ENCODE data around the gene MRPL52. TPM values are rescaled to one million over a fixed set of nuclear protein-coding genes. Genes with fewer than 3 reads are reported as not detected.
A peak's percentile ranks its signal among the peaks of the same experiment; 100 is the strongest.

The MRPL52 gene
- total RNA-seq, 2 donors from 2014 or later, result 192 to 204 TPM

GRCh38 chr14:22812744-22813143 is 16.9 kb upstream of the MRPL52 start:
- Histone ChIP-seq H3K9ac (ENCODE audit: extremely low read depth, low read length, poor library complexity, severe bottlenecking) (no peak overlapping the region), H3K4me1 (ENCODE audit: control insufficient read depth, insufficient read depth, low read length) (peaks cover 3% of the 10 kb centered on the region), H3K27me3 (ENCODE audit: control insufficient read depth, insufficient read depth, low read length, poor library complexity, severe bottlenecking) (no peaks in the 10 kb centered on the region), H3K36me3 (ENCODE audit: control insufficient read depth, insufficient read depth, low read length) (no peaks in the 10 kb centered on the region), H3K4me3 (ENCODE audit: low read length) (no peak overlapping the region), H3K27ac (ENCODE audit: low read depth, low read length) (no peak overlapping the region), H3K9me3 (ENCODE audit: control insufficient read depth, low read length) (no peaks in the 10 kb centered on the region)
- 89 to 100% methylated on average over 1 to 4 of the region's 4 CpGs for WGBS, 2 experiments (ENCODE audit: insufficient coverage in 1 of 2, insufficient read length in 1 of 2)
- Mint-ChIP-seq H3K4me1 (peaks cover 22% of the 10 kb centered on the region), H3K9me3 (no peaks in the 10 kb centered on the region), H3K4me3 (no peak overlapping the region), H3K27me3 (ENCODE audit: insufficient read depth) (no peaks in the 10 kb centered on the region), H3K36me3 (ENCODE audit: low read depth) (no peaks in the 10 kb centered on the region), H3K27ac (no peak overlapping the region)
- DNase-seq, result peak; percentile 78
- TF ChIP-seq, protein P1, sequence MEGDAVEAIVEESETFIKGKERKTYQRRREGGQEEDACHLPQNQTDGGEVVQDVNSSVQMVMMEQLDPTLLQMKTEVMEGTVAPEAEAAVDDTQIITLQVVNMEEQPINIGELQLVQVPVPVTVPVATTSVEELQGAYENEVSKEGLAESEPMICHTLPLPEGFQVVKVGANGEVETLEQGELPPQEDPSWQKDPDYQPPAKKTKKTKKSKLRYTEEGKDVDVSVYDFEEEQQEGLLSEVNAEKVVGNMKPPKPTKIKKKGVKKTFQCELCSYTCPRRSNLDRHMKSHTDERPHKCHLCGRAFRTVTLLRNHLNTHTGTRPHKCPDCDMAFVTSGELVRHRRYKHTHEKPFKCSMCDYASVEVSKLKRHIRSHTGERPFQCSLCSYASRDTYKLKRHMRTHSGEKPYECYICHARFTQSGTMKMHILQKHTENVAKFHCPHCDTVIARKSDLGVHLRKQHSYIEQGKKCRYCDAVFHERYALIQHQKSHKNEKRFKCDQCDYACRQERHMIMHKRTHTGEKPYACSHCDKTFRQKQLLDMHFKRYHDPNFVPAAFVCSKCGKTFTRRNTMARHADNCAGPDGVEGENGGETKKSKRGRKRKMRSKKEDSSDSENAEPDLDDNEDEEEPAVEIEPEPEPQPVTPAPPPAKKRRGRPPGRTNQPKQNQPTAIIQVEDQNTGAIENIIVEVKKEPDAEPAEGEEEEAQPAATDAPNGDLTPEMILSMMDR (conservative IDR thresholded peaks at IDR 0.05), result peak; percentile 68

- Histone ChIP-seq H3K4me3 (ENCODE audit: low read length) (no peak overlapping the region), H3K27me3 (ENCODE audit: control insufficient read depth, insufficient read depth, low read length, poor library complexity, severe bottlenecking) (no peaks in the 10 kb centered on the region), H3K9me3 (ENCODE audit: control insufficient read depth, low read length) (no peaks in the 10 kb centered on the region), H3K27ac (ENCODE audit: low read depth, low read length) (no peak overlapping the region), H3K4me1 (ENCODE audit: control insufficient read depth, insufficient read depth, low read length) (peaks cover 3% of the 10 kb centered on the region), H3K36me3 (ENCODE audit: control insufficient read depth, insufficient read depth, low read length) (no peaks in the 10 kb centered on the region), H3K9ac (ENCODE audit: extremely low read depth, low read length, poor library complexity, severe bottlenecking) (no peak overlapping the region)
- Mint-ChIP-seq H3K27ac (no peak overlapping the region), H3K4me3 (no peak overlapping the region), H3K4me1 (peaks cover 24% of the 10 kb centered on the region), H3K9me3 (no peaks in the 10 kb centered on the region), H3K36me3 (ENCODE audit: low read depth) (no peaks in the 10 kb centered on the region), H3K27me3 (ENCODE audit: insufficient read depth) (no peaks in the 10 kb centered on the region)
- 57 to 78% methylated on average over 4 to 9 of the region's 9 CpGs for WGBS, 2 experiments (ENCODE audit: insufficient coverage in 1 of 2, insufficient read length in 1 of 2)
- TF ChIP-seq, protein P1 (conservative IDR thresholded peaks at IDR 0.05), result no peak
- no peak for DNase-seq
Observed at GRCh38 chr14:22813145-22813544, 16.5 kb upstream of the MRPL52 start.

- TF ChIP-seq, protein P1 (conservative IDR thresholded peaks at IDR 0.05), result no peak
- Mint-ChIP-seq H3K36me3 (ENCODE audit: low read depth) (no peaks in the 10 kb centered on the region), H3K4me1 (peaks cover 31% of the 10 kb centered on the region), H3K4me3 (peak overlapping the region; percentile 24), H3K27ac (no peak overlapping the region), H3K27me3 (ENCODE audit: insufficient read depth) (no peaks in the 10 kb centered on the region), H3K9me3 (no peaks in the 10 kb centered on the region)
- Histone ChIP-seq H3K9me3 (ENCODE audit: control insufficient read depth, low read length) (no peaks in the 10 kb centered on the region), H3K27me3 (ENCODE audit: control insufficient read depth, insufficient read depth, low read length, poor library complexity, severe bottlenecking) (no peaks in the 10 kb centered on the region), H3K9ac (ENCODE audit: extremely low read depth, low read length, poor library complexity, severe bottlenecking) (no peak overlapping the region), H3K27ac (ENCODE audit: low read depth, low read length) (no peak overlapping the region), H3K4me1 (ENCODE audit: control insufficient read depth, insufficient read depth, low read length) (peaks cover 3% of the 10 kb centered on the region), H3K4me3 (ENCODE audit: low read length) (peak overlapping the region; percentile 73), H3K36me3 (ENCODE audit: control insufficient read depth, insufficient read depth, low read length) (no peaks in the 10 kb centered on the region)
- DNase-seq, result no peak
- 85 to 97% methylated on average over 7 of the region's 7 CpGs for WGBS, 2 experiments (ENCODE audit: insufficient coverage in 1 of 2, insufficient read length in 1 of 2)
Observed at GRCh38 chr14:22814373-22814772, 15.3 kb upstream of the MRPL52 start.
